ENCODE results near the gene DYSF. TPM values are rescaled to one million over a fixed set of nuclear protein-coding genes. Genes with fewer than 3 reads are reported as not detected.

The DYSF gene
- total RNA-seq, 2 donors from 2014 or later: 1.4 to 3.1 TPM

DNA sequence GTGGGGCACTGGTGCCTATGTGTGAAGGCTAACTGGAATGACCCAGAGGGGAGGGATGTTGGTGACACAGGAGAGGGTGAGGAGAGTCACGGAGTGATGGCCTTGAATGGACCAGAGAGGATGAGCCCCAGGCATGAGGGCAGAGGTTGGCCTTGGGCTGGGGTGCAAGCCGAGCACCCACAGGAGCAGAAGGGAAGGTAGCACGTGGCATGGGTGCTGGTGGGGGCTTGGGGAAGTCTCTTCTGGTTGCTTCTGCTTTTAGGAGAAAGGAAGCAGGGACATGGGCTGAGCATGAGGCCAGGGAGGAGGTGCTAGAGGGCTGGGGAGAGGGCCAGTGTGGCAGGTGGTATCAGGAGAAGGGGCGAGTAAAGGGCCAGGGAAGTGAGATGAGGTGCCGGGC, 183.8 kb downstream of the DYSF start:
- no peak overlapping the region for H3K4me3 Mint-ChIP-seq
- H3K9me3 Mint-ChIP-seq: no peaks in the 10 kb centered on the region
- TF ChIP-seq, protein P1, sequence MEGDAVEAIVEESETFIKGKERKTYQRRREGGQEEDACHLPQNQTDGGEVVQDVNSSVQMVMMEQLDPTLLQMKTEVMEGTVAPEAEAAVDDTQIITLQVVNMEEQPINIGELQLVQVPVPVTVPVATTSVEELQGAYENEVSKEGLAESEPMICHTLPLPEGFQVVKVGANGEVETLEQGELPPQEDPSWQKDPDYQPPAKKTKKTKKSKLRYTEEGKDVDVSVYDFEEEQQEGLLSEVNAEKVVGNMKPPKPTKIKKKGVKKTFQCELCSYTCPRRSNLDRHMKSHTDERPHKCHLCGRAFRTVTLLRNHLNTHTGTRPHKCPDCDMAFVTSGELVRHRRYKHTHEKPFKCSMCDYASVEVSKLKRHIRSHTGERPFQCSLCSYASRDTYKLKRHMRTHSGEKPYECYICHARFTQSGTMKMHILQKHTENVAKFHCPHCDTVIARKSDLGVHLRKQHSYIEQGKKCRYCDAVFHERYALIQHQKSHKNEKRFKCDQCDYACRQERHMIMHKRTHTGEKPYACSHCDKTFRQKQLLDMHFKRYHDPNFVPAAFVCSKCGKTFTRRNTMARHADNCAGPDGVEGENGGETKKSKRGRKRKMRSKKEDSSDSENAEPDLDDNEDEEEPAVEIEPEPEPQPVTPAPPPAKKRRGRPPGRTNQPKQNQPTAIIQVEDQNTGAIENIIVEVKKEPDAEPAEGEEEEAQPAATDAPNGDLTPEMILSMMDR (conservative IDR thresholded peaks at IDR 0.05): no peak
- no peaks in the 10 kb centered on the region for H3K4me1 ChIP-seq (ENCODE audit: control insufficient read depth, insufficient read depth, low read length)
- no peaks in the 10 kb centered on the region for H3K4me1 Mint-ChIP-seq
- no peaks in the 10 kb centered on the region for H3K36me3 Mint-ChIP-seq (ENCODE audit: low read depth)
- no peaks in the 10 kb centered on the region for H3K27me3 Mint-ChIP-seq (ENCODE audit: insufficient read depth)
- H3K27me3 ChIP-seq (ENCODE audit: control insufficient read depth, insufficient read depth, low read length, poor library complexity, severe bottlenecking): no peaks in the 10 kb centered on the region
- WGBS, 2 experiments (ENCODE audit: insufficient coverage in 1 of 2, insufficient read length in 1 of 2): 90 to 100% methylated on average over 4 to 5 of the region's 5 CpGs
- no peak overlapping the region for H3K4me3 ChIP-seq (ENCODE audit: low read length)
- H3K27ac Mint-ChIP-seq: no peak overlapping the region
- no peaks in the 10 kb centered on the region for H3K36me3 ChIP-seq (ENCODE audit: control insufficient read depth, insufficient read depth, low read length)
- no peaks in the 10 kb centered on the region for H3K9me3 ChIP-seq (ENCODE audit: control insufficient read depth, low read length)
- H3K27ac ChIP-seq (ENCODE audit: low read depth, low read length): no peak overlapping the region
- H3K9ac ChIP-seq (ENCODE audit: extremely low read depth, low read length, poor library complexity, severe bottlenecking): no peak overlapping the region
- no peak for DNase-seq

DNA sequence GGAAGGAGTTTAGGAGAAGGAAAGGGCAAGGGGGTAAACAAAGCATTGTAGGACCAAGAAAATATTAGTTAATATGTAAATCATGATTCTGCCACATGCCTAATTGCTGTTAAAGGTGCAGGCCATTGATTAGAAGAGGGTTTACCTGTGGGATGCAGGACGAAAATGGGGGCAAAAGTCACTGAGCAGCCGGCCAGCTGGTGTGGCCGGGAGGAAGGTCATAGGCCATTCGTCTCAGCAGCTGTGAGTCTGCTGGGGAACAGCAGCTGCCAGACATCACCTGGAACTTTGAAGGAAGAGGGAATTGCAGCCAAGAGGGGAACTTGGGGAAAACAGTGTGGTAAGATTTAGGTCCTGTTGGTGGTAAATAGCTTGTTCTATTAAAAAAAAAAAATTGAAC, 184.4 kb downstream of the DYSF start:
- no peaks in the 10 kb centered on the region for H3K27me3 ChIP-seq (ENCODE audit: control insufficient read depth, insufficient read depth, low read length, poor library complexity, severe bottlenecking)
- H3K4me3 ChIP-seq (ENCODE audit: low read length): no peak overlapping the region
- Mint-ChIP-seq H3K27ac (no peak overlapping the region), H3K27me3 (ENCODE audit: insufficient read depth) (no peaks in the 10 kb centered on the region), H3K4me3 (no peak overlapping the region), H3K4me1 (no peaks in the 10 kb centered on the region), H3K36me3 (ENCODE audit: low read depth) (no peaks in the 10 kb centered on the region), H3K9me3 (no peaks in the 10 kb centered on the region)
- no peaks in the 10 kb centered on the region for H3K9me3 ChIP-seq (ENCODE audit: control insufficient read depth, low read length)
- no peak overlapping the region for H3K27ac ChIP-seq (ENCODE audit: low read depth, low read length)
- TF ChIP-seq, protein P1 (conservative IDR thresholded peaks at IDR 0.05): no peak
- H3K9ac ChIP-seq (ENCODE audit: extremely low read depth, low read length, poor library complexity, severe bottlenecking): no peak overlapping the region
- no peaks in the 10 kb centered on the region for H3K4me1 ChIP-seq (ENCODE audit: control insufficient read depth, insufficient read depth, low read length)
- no peaks in the 10 kb centered on the region for H3K36me3 ChIP-seq (ENCODE audit: control insufficient read depth, insufficient read depth, low read length)
- DNase-seq: no peak
- WGBS, 2 experiments (ENCODE audit: insufficient coverage in 1 of 2, insufficient read length in 1 of 2): 67 to 84% methylated on average over 2 to 4 of the region's 4 CpGs

DNA sequence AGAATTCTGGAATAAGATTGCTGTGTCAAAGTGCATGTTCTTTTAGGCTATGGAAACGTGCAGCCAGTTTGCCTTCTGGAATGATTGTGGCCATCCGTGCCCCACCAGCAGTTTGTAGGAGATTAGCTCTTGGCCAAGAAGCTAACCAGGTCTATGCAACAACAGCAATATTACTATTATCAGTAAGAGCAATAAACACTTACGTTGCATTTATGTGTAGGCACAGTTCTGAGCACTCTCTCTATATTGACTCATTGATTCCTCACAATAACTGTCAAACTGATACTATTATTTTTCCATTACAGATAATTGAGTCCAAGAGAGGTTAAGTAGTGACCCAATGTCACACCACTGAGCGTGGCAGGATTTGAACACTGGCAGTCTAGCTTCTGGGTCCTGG, 186.4 kb downstream of the DYSF start:
- Histone ChIP-seq H3K9ac (ENCODE audit: extremely low read depth, low read length, poor library complexity, severe bottlenecking) (no peak overlapping the region), H3K27ac (ENCODE audit: low read depth, low read length) (no peak overlapping the region), H3K9me3 (ENCODE audit: control insufficient read depth, low read length) (no peaks in the 10 kb centered on the region), H3K36me3 (ENCODE audit: control insufficient read depth, insufficient read depth, low read length) (no peaks in the 10 kb centered on the region), H3K4me1 (ENCODE audit: control insufficient read depth, insufficient read depth, low read length) (no peaks in the 10 kb centered on the region), H3K4me3 (ENCODE audit: low read length) (no peak overlapping the region), H3K27me3 (ENCODE audit: control insufficient read depth, insufficient read depth, low read length, poor library complexity, severe bottlenecking) (no peaks in the 10 kb centered on the region)
- WGBS, 2 experiments (ENCODE audit: insufficient coverage in 1 of 2, insufficient read length in 1 of 2): 88 to 96% methylated on average over 3 to 4 of the region's 4 CpGs
- Mint-ChIP-seq H3K4me3 (no peak overlapping the region), H3K4me1 (no peaks in the 10 kb centered on the region), H3K27me3 (ENCODE audit: insufficient read depth) (no peaks in the 10 kb centered on the region), H3K27ac (no peak overlapping the region), H3K9me3 (no peaks in the 10 kb centered on the region), H3K36me3 (ENCODE audit: low read depth) (no peaks in the 10 kb centered on the region)
- DNase-seq: no peak
- TF ChIP-seq, protein P1 (conservative IDR thresholded peaks at IDR 0.05): no peak

Data from endodermal cell (in vitro differentiated cells).